A673 (cell line): ENCODE measurements around the gene C19orf47.

Experiments
- CTCF ChIP-seq: fragments of 300-800, 200-600 bp; sonication (generic); conservative IDR thresholded peaks from 2 replicates; pipeline ENCODE4 v1.5.1; 2017; ENCODE audit warnings: low read depth, mild to moderate bottlenecking, antibody characterized with exemption, low read length, moderate library complexity, mixed read lengths
- EZH2 ChIP-seq: fragments of 200-600 bp; sonication (generic); IDR thresholded peaks from 2 replicates; pipeline ENCODE4 v1.6.1; 2017; ENCODE audit warnings: borderline replicate concordance, low read depth, mild to moderate bottlenecking, mixed read lengths, antibody characterized with exemption, low read length; ENCODE audit not compliant: poor library complexity, severe bottlenecking

GRCh38 chr19:40380199-40381037 lies 32.2 kb upstream of the C19orf47 start:
- TF ChIP-seq CTCF: no peak
- no peak for TF ChIP-seq EZH2
